HG03139 (cell line): ENCODE data around the gene DGAT2L6.
"Not testable (repeated sequence)": the region's sequence is repeated elsewhere in the genome, so short reads cannot be mapped to it uniquely, and the experiment has no call there.

Source experiments
- ATAC-seq: cut with Tn5 transposase; IDR thresholded peaks from one replicate; pipeline ENCODE4 v1.9.1; 2021; ENCODE audit not compliant: unreplicated experiment

The DGAT2L6 gene

DNA sequence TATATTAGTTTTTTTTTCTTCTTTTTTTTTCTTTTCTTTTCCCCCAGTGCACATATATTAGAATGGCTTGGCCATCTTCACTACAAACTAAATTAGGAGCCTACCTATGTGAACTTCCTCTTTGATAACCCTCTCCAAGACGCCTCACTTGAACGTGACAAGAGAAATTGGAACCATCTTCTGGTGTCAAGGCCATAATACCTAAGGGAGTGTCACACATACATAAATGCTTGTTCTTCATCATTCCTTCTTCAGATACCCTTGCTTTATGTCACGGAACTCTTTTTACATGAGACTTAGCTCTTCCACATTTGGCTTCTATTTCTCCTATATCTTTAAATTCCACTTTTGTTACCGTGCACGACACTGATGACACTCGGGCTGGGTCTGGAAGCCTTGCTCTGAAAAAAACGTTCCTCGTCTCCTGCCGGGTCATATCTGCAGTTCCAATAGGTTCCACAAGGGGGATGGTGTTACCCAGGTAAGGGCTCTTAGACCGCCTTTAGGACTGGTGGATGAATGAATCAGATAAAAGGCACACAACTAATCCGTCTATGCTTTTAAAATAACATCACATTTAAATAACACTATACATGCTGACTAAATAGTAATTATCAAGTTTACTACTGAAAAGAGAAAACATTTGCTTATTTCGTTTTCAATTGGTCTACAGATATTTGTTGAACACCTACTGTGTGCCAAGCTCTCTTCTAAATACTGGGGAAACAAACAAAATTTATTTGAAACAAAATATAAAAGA, 19.9 kb downstream of the DGAT2L6 start:
- no peak for ATAC-seq

DNA sequence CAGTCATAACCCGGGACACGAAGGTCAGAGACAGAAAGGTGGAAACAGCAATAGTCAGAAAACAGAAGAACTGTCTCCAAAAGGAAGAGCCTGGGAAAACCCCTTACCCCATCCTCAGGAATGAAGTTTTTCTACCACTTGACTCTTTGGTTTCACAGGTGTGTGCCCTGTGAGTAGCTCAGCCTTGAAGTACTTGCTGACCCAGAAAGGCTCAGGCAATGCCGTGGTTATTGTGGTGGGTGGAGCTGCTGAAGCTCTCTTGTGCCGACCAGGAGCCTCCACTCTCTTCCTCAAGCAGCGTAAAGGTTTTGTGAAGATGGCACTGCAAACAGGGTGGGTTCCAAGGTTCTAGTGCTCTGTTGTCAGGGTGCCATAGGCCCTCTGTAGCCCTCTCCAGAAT, 24.4 kb downstream of the DGAT2L6 start:
- ATAC-seq: no peak

- no peak for ATAC-seq
Measured at GRCh38 chrX:70208479-70208878, 31.2 kb downstream of the DGAT2L6 start.

DNA sequence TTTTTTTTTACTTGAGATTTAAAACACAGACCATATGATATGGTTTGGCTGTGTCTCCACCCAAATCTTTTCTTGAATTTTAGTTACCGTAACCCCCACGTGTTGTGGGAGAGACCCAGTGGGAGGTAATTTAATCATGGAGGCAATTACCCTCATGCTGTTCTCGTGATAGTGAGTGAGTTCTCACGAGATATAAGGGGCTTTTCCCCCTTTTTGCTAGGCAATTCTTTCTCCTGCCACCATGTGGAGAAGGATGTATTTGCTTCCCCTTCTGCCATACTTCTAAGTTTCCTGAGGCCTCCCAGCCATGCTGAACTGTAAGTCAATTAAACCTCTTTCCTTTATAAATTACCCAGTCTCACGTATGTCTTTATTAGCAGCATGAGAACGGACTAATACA, 32.3 kb downstream of the DGAT2L6 start:
- ATAC-seq: not testable (repeated sequence)

GRCh38 chrX:70219938-70220764, 42.9 kb downstream of the DGAT2L6 start:
- ATAC-seq: no peak

DNA sequence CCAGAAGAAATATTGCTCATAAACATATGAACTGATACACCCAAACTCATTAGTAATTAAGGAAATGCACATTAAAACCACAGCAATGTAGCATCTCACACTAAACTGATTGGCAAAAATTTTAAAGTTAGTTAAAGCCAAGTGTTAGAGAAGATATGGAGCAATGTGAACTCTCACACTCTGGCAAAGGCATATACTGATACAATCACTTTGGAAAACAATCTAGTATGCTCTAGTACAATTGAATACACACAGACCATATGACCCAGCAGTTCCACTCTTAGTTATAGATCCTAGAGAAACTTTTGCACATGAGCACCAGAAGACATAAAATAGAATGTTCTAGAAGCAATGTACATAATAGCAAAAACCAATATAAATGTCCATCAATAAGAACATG, 48.8 kb downstream of the DGAT2L6 start:
- ATAC-seq: no peak

GRCh38 chrX:70226687-70227086, 49.4 kb downstream of the DGAT2L6 start:
- no peak for ATAC-seq

DNA sequence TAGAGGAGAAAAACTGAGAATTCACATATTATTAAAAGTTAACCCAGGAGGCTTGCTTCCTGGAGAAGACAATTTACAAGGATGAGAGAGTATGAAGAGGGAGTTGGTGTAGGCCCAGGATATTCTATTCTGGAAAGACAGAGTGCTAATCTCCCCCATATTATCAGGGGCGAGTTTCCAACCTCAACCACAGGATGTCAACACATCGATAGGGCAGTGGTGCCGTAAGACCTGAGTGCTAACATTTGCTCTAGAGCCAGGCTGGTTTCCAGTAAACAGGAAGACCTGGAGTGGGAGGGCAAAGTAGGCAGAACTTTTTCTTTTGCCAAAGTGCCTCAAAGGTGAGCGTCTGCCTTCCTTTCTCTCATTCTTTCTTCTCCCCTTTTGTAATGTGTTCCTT, 54.4 kb downstream of the DGAT2L6 start:
- no peak for ATAC-seq

- ATAC-seq: no peak
Measured at GRCh38 chrX:70234355-70234754, 57.1 kb downstream of the DGAT2L6 start, which contains the start of gene AWAT1. Gene AWAT1 (plus strand): TSS chrX:70234655. CDS start chrX:70234696, 41 bp downstream.

GRCh38 chrX:70240751-70241150, 63.5 kb downstream of the DGAT2L6 start:
- ATAC-seq: no peak

GRCh38 chrX:70241501-70241900, 64.2 kb downstream of the DGAT2L6 start:
- ATAC-seq: no peak

- not testable (repeated sequence) for ATAC-seq
Measured at GRCh38 chrX:70243601-70244000, 66.3 kb downstream of the DGAT2L6 start.

- ATAC-seq: no peak
Measured at GRCh38 chrX:70244881-70245280, 67.6 kb downstream of the DGAT2L6 start.

GRCh38 chrX:70247252-70247651, 70.0 kb downstream of the DGAT2L6 start:
- no peak for ATAC-seq

- ATAC-seq: no peak
Measured at GRCh38 chrX:70252491-70252890, 75.2 kb downstream of the DGAT2L6 start.

DNA sequence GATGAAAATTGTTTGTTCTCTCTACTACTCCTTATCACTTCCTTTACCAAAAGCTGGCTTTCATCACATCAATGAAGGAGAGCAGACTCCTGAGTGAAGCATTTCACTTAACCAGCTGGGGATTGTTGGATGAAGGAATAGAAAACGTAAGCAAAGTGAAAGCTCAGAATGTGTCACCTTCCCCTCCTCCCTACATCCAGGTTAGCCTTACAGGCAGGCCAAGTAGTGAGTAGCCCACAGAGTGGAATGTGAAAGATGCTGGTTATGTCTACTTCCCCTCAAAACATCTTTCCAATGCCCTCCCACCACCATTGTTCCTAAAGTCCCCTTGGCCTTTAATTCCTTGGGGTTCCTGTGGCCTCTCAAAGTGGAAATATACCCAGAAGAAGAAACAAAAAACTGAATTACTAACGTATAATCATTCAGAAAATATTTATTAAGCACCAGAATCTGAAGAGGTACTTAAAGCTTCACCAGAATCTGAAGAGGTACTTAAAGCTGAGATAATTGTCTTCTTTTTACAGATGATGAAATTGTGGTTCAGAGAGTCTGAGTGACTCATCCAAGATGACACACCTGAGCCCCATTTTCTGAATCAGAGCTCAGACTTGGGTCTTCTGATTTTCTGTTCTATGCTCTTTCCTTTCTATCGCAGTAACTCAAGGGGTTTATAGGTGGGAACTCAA, 76.2 kb downstream of the DGAT2L6 start:
- no peak for ATAC-seq

DNA sequence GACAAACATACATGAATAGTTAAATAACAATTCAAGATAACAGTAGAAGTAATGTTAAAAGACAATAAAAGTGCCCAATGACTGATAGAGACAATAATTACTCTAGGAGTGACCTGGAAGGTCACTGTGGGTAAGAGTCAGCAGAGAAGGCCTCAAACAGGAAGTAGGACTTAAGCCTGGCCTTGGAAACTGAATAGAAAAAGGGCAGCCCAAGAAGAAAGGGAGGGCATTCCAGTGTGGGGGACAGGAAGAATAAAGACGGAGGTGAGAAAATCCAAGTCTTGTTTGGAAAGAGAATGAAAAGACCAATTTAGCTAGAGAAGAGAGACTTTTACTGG, 76.7 kb downstream of the DGAT2L6 start:
- ATAC-seq: no peak

GRCh38 chrX:70254909-70255308, 77.6 kb downstream of the DGAT2L6 start:
- no peak for ATAC-seq
